Neural progenitor cell (in vitro differentiated cells): ENCODE results near the gene LIF. TPM values are rescaled to one million over a fixed set of nuclear protein-coding genes. Genes with fewer than 3 reads are reported as not detected.

Experiments used
- DNase-seq: peaks from one replicate; pipeline ENCODE4 v3.0.0-alpha.2; 2016; ENCODE audit warnings: low spot score
- H2AFZ ChIP-seq: fragments of 200-600 bp; sonication (generic); replicated peaks from 2 replicates; pipeline ENCODE4 v1.6.1; 2016; ENCODE audit warnings: antibody characterized with exemption
- H3F3A ChIP-seq: fragments of 200-600 bp; sonication (generic); 2 replicates; pipeline ENCODE4 v1.6.1; 2016; ENCODE audit warnings: antibody characterized with exemption, low read depth
- H3K27ac ChIP-seq: fragments of 200-600 bp; sonication (generic); 2 replicates; pipeline ENCODE4 v1.5.1; 2016; ENCODE audit warnings: mild to moderate bottlenecking
- H3K27me3 ChIP-seq: fragments of 200-600 bp; sonication (generic); 2 replicates; pipeline ENCODE4 v1.6.1; 2016; ENCODE audit warnings: mild to moderate bottlenecking, moderate library complexity
- H3K36me3 ChIP-seq: fragments of 200-600 bp; sonication (generic); 2 replicates; pipeline ENCODE4 v1.5.1; 2016
- H3K4me1 ChIP-seq: fragments of 200-600 bp; sonication (generic); 2 replicates; pipeline ENCODE4 v1.6.1; 2016; ENCODE audit warnings: mixed run types
- H3K4me2 ChIP-seq: fragments of 200-600 bp; sonication (generic); 2 replicates; pipeline ENCODE4 v1.6.1; 2016
- H3K4me3 ChIP-seq: fragments of 200-600 bp; sonication (generic); 2 replicates; pipeline ENCODE4 v1.5.1; 2016
- H3K79me2 ChIP-seq: fragments of 200-600 bp; sonication (generic); 2 replicates; pipeline ENCODE4 v1.6.1; 2016; ENCODE audit warnings: low read depth
- H3K9ac ChIP-seq: fragments of 200-600 bp; sonication (generic); 2 replicates; pipeline ENCODE4 v1.6.1; 2016
- H3K9me3 ChIP-seq: fragments of 200-600 bp; sonication (generic); 2 replicates; pipeline ENCODE4 v1.5.1; 2016; ENCODE audit warnings: low read depth
- H4K20me1 ChIP-seq: fragments of 200-600 bp; sonication (generic); 2 replicates; pipeline ENCODE4 v1.6.1; 2016; ENCODE audit warnings: low read depth
- H3K27ac Mint-ChIP-seq: 3 replicates; pipeline ENCODE4 v1.8.0; 2021; ENCODE audit warnings: mixed read lengths
- H3K27me3 Mint-ChIP-seq: 2 replicates; pipeline ENCODE4 v1.8.0; 2022; ENCODE audit warnings: low read depth, mild to moderate bottlenecking, inconsistent platforms, moderate library complexity, mixed read lengths; ENCODE audit not compliant: insufficient read depth
- H3K36me3 Mint-ChIP-seq: 3 replicates; pipeline ENCODE4 v1.8.0; 2021; ENCODE audit warnings: mixed read lengths
- H3K4me1 Mint-ChIP-seq: 3 replicates; pipeline ENCODE4 v1.8.0; 2021; ENCODE audit warnings: mixed read lengths
- H3K4me3 Mint-ChIP-seq: 3 replicates; pipeline ENCODE4 v1.8.0; 2021; ENCODE audit warnings: mild to moderate bottlenecking, moderate library complexity, mixed read lengths
- H3K9me3 Mint-ChIP-seq: 3 replicates; pipeline ENCODE4 v1.8.0; 2020; ENCODE audit warnings: mixed read lengths
- EZH2 ChIP-seq: fragments of 200-600 bp; sonication (generic); IDR thresholded peaks from 2 replicates; pipeline ENCODE4 v1.6.1; 2017; ENCODE audit warnings: antibody characterized with exemption, mild to moderate bottlenecking, moderate library complexity
- EZH2phosphoT487 ChIP-seq: fragments of 200-600 bp; sonication (generic); IDR thresholded peaks from 2 replicates; pipeline ENCODE4 v1.6.1; 2017; ENCODE audit warnings: antibody characterized with exemption
- total RNA-seq: library from RNA; depleted of rRNA; stranded (reverse); fragments of >200 nt; gene quantifications from 2 replicates; pipeline ENCODE4 v1.2.3, GENCODE V29; 2015; ENCODE audit warnings: low replicate concordance
- TF ChIP-seq, protein P1 (sequence below): fragments of 200-600 bp; sonication (generic); IDR thresholded peaks from 2 replicates; pipeline ENCODE4 v1.5.1; 2017; ENCODE audit warnings: antibody characterized with exemption, mild to moderate bottlenecking

LIF gene
- total RNA-seq, 1 donor from 2014 or later: 0.21 TPM

DNA sequence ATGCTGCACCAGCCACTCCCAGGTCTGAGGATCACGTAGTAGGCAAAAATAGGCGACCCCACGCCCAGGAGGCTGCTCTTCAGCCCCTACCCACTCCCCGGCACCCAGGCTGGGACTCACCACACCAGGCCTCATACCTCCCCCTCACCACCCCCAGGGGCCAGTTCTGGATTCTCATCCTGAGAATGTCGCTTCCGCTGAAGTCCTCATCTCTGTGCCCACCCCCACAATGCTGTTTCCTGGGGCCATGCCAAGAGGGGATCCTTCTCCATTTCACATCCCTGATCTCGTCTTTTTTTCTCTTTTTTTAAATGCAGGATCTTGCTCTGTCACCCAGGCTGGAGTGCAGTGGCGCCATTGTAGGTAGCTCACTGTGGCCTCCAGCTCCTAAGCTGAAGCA, 21.8 kb upstream of the LIF start:
- no peak overlapping the region for H3K9ac ChIP-seq
- no peaks in the 10 kb centered on the region for H3K79me2 ChIP-seq
- TF ChIP-seq EZH2phosphoT487: no peak
- TF ChIP-seq, protein P1, sequence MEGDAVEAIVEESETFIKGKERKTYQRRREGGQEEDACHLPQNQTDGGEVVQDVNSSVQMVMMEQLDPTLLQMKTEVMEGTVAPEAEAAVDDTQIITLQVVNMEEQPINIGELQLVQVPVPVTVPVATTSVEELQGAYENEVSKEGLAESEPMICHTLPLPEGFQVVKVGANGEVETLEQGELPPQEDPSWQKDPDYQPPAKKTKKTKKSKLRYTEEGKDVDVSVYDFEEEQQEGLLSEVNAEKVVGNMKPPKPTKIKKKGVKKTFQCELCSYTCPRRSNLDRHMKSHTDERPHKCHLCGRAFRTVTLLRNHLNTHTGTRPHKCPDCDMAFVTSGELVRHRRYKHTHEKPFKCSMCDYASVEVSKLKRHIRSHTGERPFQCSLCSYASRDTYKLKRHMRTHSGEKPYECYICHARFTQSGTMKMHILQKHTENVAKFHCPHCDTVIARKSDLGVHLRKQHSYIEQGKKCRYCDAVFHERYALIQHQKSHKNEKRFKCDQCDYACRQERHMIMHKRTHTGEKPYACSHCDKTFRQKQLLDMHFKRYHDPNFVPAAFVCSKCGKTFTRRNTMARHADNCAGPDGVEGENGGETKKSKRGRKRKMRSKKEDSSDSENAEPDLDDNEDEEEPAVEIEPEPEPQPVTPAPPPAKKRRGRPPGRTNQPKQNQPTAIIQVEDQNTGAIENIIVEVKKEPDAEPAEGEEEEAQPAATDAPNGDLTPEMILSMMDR: no peak
- no peak for TF ChIP-seq EZH2
- H3F3A ChIP-seq: no peaks in the 10 kb centered on the region
- peak overlapping the region; percentile 50 for H3K27ac Mint-ChIP-seq
- H3K4me1 Mint-ChIP-seq: peaks cover under 1% of the 10 kb centered on the region
- DNase-seq: no peak
- H3K4me1 ChIP-seq: no peaks in the 10 kb centered on the region
- H3K4me3 ChIP-seq: no peak overlapping the region
- H3K27ac ChIP-seq: no peak overlapping the region
- H3K4me2 ChIP-seq: no peak overlapping the region
- H3K27me3 ChIP-seq: peaks cover 2% of the 10 kb centered on the region
- H3K27me3 Mint-ChIP-seq: peaks cover 6% of the 10 kb centered on the region
- H3K9me3 ChIP-seq: no peaks in the 10 kb centered on the region
- no peaks in the 10 kb centered on the region for H3K9me3 Mint-ChIP-seq
- H2AFZ ChIP-seq: no peak overlapping the region
- H3K36me3 Mint-ChIP-seq: no peaks in the 10 kb centered on the region
- no peaks in the 10 kb centered on the region for H3K36me3 ChIP-seq
- no peak overlapping the region for H3K4me3 Mint-ChIP-seq
- no peaks in the 10 kb centered on the region for H4K20me1 ChIP-seq

GRCh38 chr22:30267382-30268302, 21.1 kb upstream of the LIF start:
- H3K4me2 ChIP-seq: no peak overlapping the region
- H3K27me3 Mint-ChIP-seq: peaks cover 10% of the 10 kb centered on the region
- H3K79me2 ChIP-seq: no peaks in the 10 kb centered on the region
- H3K27me3 ChIP-seq: peaks cover 4% of the 10 kb centered on the region
- no peak overlapping the region for H3K4me3 ChIP-seq
- H4K20me1 ChIP-seq: no peaks in the 10 kb centered on the region
- no peaks in the 10 kb centered on the region for H3K4me1 ChIP-seq
- H3K27ac ChIP-seq: no peak overlapping the region
- H3K36me3 ChIP-seq: no peaks in the 10 kb centered on the region
- no peak for DNase-seq
- no peaks in the 10 kb centered on the region for H3K36me3 Mint-ChIP-seq
- H2AFZ ChIP-seq: no peak overlapping the region
- no peaks in the 10 kb centered on the region for H3K9me3 ChIP-seq
- H3K9me3 Mint-ChIP-seq: no peaks in the 10 kb centered on the region
- no peak overlapping the region for H3K27ac Mint-ChIP-seq
- no peak overlapping the region for H3K9ac ChIP-seq
- no peaks in the 10 kb centered on the region for H3F3A ChIP-seq
- H3K4me1 Mint-ChIP-seq: peaks cover 6% of the 10 kb centered on the region
- TF ChIP-seq EZH2 (no peak), EZH2phosphoT487 (no peak)
- TF ChIP-seq, protein P1: no peak
- H3K4me3 Mint-ChIP-seq: no peak overlapping the region

DNA sequence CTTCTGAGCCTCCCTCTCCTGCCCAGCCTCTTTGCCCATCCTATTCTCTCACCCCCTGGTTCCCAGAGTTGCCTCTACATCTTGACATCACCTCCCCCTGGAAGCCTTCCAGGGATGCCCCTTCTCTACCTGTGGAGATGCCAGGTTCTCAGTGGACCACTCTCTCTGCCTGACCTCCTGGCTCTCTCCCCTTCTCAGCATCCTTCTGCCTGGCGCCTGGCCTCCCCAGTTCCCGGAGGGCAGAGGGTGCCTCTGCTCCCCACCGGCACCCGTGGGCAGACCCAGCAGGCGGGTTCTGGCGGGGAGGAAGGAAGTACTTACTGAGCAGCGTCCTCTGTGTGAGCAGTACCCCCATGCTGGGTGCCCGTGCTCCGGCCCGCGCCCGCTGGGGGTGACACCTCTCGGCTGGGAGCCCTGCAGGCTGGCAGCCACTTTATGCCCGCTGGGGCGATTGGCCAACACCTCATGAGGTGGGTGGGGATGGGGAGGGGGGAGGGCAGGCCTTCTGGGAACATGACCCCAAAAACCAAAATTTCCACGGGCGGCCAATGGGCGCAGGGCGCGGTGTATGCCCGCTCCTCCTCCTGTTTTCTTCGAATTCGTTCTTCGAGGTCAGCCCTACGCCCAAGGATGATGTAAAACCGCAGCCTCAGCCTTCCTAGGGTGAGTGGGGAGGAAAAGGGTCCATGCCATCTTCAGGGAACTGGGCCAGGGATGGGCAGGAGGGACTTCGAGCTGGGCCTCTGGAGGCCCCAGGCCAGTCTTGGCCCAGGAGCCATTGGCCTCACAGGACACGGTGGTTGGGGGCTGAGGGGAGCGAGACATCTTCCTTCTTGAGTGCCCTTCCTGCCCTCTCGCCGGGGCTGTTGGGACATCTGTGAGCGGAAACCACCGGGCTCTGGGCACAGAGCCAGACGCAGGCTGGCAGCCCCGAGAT, 20.2 kb upstream of the LIF start, which contains the start of gene OSM:
TSS of gene OSM (minus strand) at position 407 of the 937 bp plus-strand sequence. CDS start at position 355, 52 bp downstream.
- Mint-ChIP-seq H3K36me3 (no peaks in the 10 kb centered on the region), H3K4me1 (peaks cover 13% of the 10 kb centered on the region), H3K27ac (peak within 1 kb of the TSS; percentile 72), H3K9me3 (no peaks in the 10 kb centered on the region), H3K4me3 (no peak within 1 kb of the TSS), H3K27me3 (peaks cover 8% of the 10 kb centered on the region)
- Histone ChIP-seq H3K27me3 (peaks cover 4% of the 10 kb centered on the region), H3K9me3 (no peaks in the 10 kb centered on the region), H3K9ac (no peak within 1 kb of the TSS), H3K4me1 (no peaks in the 10 kb centered on the region), H3K27ac (no peak within 1 kb of the TSS), H3F3A (no peaks in the 10 kb centered on the region), H2AFZ (no peak within 1 kb of the TSS), H3K36me3 (no peaks in the 10 kb centered on the region), H3K79me2 (no peaks in the 10 kb centered on the region), H3K4me3 (no peak within 1 kb of the TSS), H4K20me1 (no peaks in the 10 kb centered on the region), H3K4me2 (no peak within 1 kb of the TSS)
- DNase-seq: no peak
- TF ChIP-seq, protein P1: no peak
- TF ChIP-seq EZH2phosphoT487: no peak
- no peak for TF ChIP-seq EZH2
